Endothelial cell (in vitro differentiated cells): ENCODE measurements around the gene DENND1A. TPM values are rescaled to one million over a fixed set of nuclear protein-coding genes. Genes with fewer than 3 reads are reported as not detected.

Experiments
- DNase-seq: peaks from one replicate; pipeline ENCODE4 v3.0.0; 2021; ENCODE audit warnings: low spot score
- H3K27ac Mint-ChIP-seq: one replicate; pipeline ENCODE4 v1.8.0; 2021; ENCODE audit warnings: mixed read lengths, inconsistent platforms; ENCODE audit not compliant: unreplicated experiment
- H3K27me3 Mint-ChIP-seq: one replicate; pipeline ENCODE4 v1.8.0; 2021; ENCODE audit warnings: mild to moderate bottlenecking, moderate library complexity, mixed read lengths, inconsistent platforms; ENCODE audit not compliant: unreplicated experiment
- H3K36me3 Mint-ChIP-seq: one replicate; pipeline ENCODE4 v1.8.0; 2021; ENCODE audit warnings: mild to moderate bottlenecking, low read depth, mixed read lengths, inconsistent platforms; ENCODE audit not compliant: unreplicated experiment
- H3K4me1 Mint-ChIP-seq: one replicate; pipeline ENCODE4 v1.8.0; 2021; ENCODE audit warnings: mild to moderate bottlenecking, mixed read lengths, inconsistent platforms; ENCODE audit not compliant: unreplicated experiment
- H3K4me3 Mint-ChIP-seq: one replicate; pipeline ENCODE4 v1.8.0; 2021; ENCODE audit warnings: mild to moderate bottlenecking, mixed read lengths, inconsistent platforms; ENCODE audit not compliant: unreplicated experiment
- H3K9me3 Mint-ChIP-seq: one replicate; pipeline ENCODE4 v1.8.0; 2021; ENCODE audit warnings: mixed read lengths, inconsistent platforms; ENCODE audit not compliant: unreplicated experiment
- CTCF ChIP-seq: fragments of 200-600 bp; sonication (generic); IDR thresholded peaks from one replicate; pipeline ENCODE4 v1.5.0; 2021; ENCODE audit warnings: antibody characterized with exemption; ENCODE audit not compliant: unreplicated experiment
- total RNA-seq: library from RNA; stranded (reverse); fragmentation: NEBNext Ultra II Directional; extraction: Animal tissue kit (Norgen Biotek cat#: 25700); gene quantifications from one replicate; pipeline ENCODE4 v1.2.1, GENCODE V29; 2021; ENCODE audit not compliant: unreplicated experiment

DENND1A gene
- total RNA-seq, 1 donor from 2014 or later = 14.1 TPM

- no peak overlapping the region for H3K27ac Mint-ChIP-seq
- peaks cover 20% of the 10 kb centered on the region for H3K4me1 Mint-ChIP-seq
- H3K36me3 Mint-ChIP-seq = no peaks in the 10 kb centered on the region
- H3K4me3 Mint-ChIP-seq = no peak overlapping the region
- no peak for TF ChIP-seq CTCF
- H3K9me3 Mint-ChIP-seq = no peaks in the 10 kb centered on the region
- no peaks in the 10 kb centered on the region for H3K27me3 Mint-ChIP-seq
- no peak for DNase-seq
Observed at GRCh38 chr9:123861086-123861755, 68.7 kb downstream of the DENND1A start.

- no peaks in the 10 kb centered on the region for H3K27me3 Mint-ChIP-seq
- H3K4me1 Mint-ChIP-seq = peaks cover 20% of the 10 kb centered on the region
- TF ChIP-seq CTCF = no peak
- no peak overlapping the region for H3K4me3 Mint-ChIP-seq
- no peaks in the 10 kb centered on the region for H3K36me3 Mint-ChIP-seq
- H3K9me3 Mint-ChIP-seq = no peaks in the 10 kb centered on the region
- no peak for DNase-seq
- no peak overlapping the region for H3K27ac Mint-ChIP-seq
Observed at GRCh38 chr9:123860603-123861002, 69.3 kb downstream of the DENND1A start.

GRCh38 chr9:123852403-123852802, 77.5 kb downstream of the DENND1A start:
- Mint-ChIP-seq H3K27ac (no peak overlapping the region), H3K9me3 (peaks cover 1% of the 10 kb centered on the region), H3K4me1 (no peaks in the 10 kb centered on the region), H3K4me3 (no peak overlapping the region), H3K27me3 (no peaks in the 10 kb centered on the region), H3K36me3 (peaks cover 4% of the 10 kb centered on the region)
- DNase-seq = no peak
- no peak for TF ChIP-seq CTCF

GRCh38 chr9:123851851-123852250, 78.1 kb downstream of the DENND1A start:
- peaks cover 4% of the 10 kb centered on the region for H3K9me3 Mint-ChIP-seq
- no peak for DNase-seq
- no peak overlapping the region for H3K4me3 Mint-ChIP-seq
- H3K27ac Mint-ChIP-seq = no peak overlapping the region
- peaks cover 4% of the 10 kb centered on the region for H3K36me3 Mint-ChIP-seq
- TF ChIP-seq CTCF = no peak
- no peaks in the 10 kb centered on the region for H3K4me1 Mint-ChIP-seq
- H3K27me3 Mint-ChIP-seq = no peaks in the 10 kb centered on the region

- Mint-ChIP-seq H3K27ac (no peak overlapping the region), H3K4me1 (no peaks in the 10 kb centered on the region), H3K4me3 (no peak overlapping the region), H3K9me3 (peaks cover 4% of the 10 kb centered on the region), H3K36me3 (peaks cover 4% of the 10 kb centered on the region), H3K27me3 (no peaks in the 10 kb centered on the region)
- TF ChIP-seq CTCF = no peak
- no peak for DNase-seq
Observed at GRCh38 chr9:123848447-123849085, 81.4 kb downstream of the DENND1A start.
